Measurements from ENCODE around the gene VARS1.

The VARS1 gene

GRCh38 chr6:31777667-31778050 is 17.9 kb downstream of the VARS1 start:
- Histone ChIP-seq H3K36me3 (ENCODE audit: insufficient read depth, low read length) (peaks cover 48% of the 10 kb centered on the region), H3K27me3 (ENCODE audit: insufficient read depth, low read length) (no peaks in the 10 kb centered on the region), H3K4me1 (ENCODE audit: insufficient read depth, low read length) (no peaks in the 10 kb centered on the region), H3K4me3 (ENCODE audit: low read length) (no peak overlapping the region), H3K9me3 (ENCODE audit: insufficient read depth, low read depth, low read length) (no peaks in the 10 kb centered on the region), H3K9ac (ENCODE audit: low read depth, low read length) (no peak overlapping the region), H3K27ac (ENCODE audit: low read depth, low read length) (no peak overlapping the region)
- 95% methylated on average over 5 of the region's 5 CpGs for WGBS

GRCh38 chr6:31776989-31777666 is 18.4 kb downstream of the VARS1 start, which contains the start of gene VWA7:
Gene VWA7, minus strand, starts transcription at chr6:31777328. Its CDS starts 549 bp downstream, at chr6:31776779.
- H3K4me1 ChIP-seq (ENCODE audit: insufficient read depth, low read length), result no peaks in the 10 kb centered on the region
- H3K4me3 ChIP-seq (ENCODE audit: low read length), result no peak within 1 kb of the TSS
- no peak within 1 kb of the TSS; the same call in 1 of the 2 replicates for H3K9ac ChIP-seq (ENCODE audit: low read depth, low read length)

GRCh38 chr6:31776485-31776988 is 19.0 kb downstream of the VARS1 start:
- H3K9ac ChIP-seq (ENCODE audit: low read depth, low read length), result no peak overlapping the region; the same call in 1 of the 2 replicates
- H3K4me1 ChIP-seq (ENCODE audit: insufficient read depth, low read length), result no peaks in the 10 kb centered on the region
- 66% methylated on average over 14 of the region's 14 CpGs for WGBS
- H3K36me3 ChIP-seq (ENCODE audit: insufficient read depth, low read length), result peaks cover 37% of the 10 kb centered on the region
- H3K27me3 ChIP-seq (ENCODE audit: insufficient read depth, low read length), result no peaks in the 10 kb centered on the region
- no peak overlapping the region for H3K27ac ChIP-seq (ENCODE audit: low read depth, low read length)
- H3K4me3 ChIP-seq (ENCODE audit: low read length), result no peak overlapping the region
- H3K9me3 ChIP-seq (ENCODE audit: insufficient read depth, low read depth, low read length), result no peaks in the 10 kb centered on the region

More at GRCh38 chr6:31776989-31777666, 18.4 kb downstream of the VARS1 start, which contains the start of gene VWA7:
- Histone ChIP-seq H3K36me3 (ENCODE audit: insufficient read depth, low read length) (peaks cover 43% of the 10 kb centered on the region), H3K27ac (ENCODE audit: low read depth, low read length) (no peak within 1 kb of the TSS), H3K9me3 (ENCODE audit: insufficient read depth, low read depth, low read length) (no peaks in the 10 kb centered on the region), H3K27me3 (ENCODE audit: insufficient read depth, low read length) (no peaks in the 10 kb centered on the region)
- 50% methylated on average over 15 of the region's 15 CpGs for WGBS

GRCh38 chr6:31775633-31776484 is 19.7 kb downstream of the VARS1 start:
- H3K9ac ChIP-seq (ENCODE audit: low read depth, low read length), result no peak overlapping the region
- 93% methylated on average over 32 of the region's 32 CpGs for WGBS

DNA sequence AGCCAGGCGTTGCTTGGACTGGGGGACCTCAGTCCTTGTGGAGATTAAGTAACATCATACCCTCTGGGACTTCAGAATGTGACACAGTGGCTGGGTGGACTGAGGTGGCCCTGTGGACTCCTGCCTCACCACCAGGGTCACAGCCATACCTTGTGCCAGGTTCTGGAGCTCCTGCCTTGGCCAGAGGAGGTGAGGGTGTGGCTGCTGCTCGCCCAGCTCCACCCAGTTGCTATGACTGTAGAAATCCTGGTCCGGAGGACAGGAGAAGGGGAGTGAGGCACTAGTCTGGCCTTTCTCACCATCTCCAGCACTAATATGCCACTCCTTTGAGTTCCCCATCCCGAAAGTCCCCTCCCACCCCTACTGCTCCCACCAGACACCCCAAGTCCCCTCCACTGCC is 20.4 kb downstream of the VARS1 start:
- no peaks in the 10 kb centered on the region for H3K4me1 ChIP-seq (ENCODE audit: insufficient read depth, low read length)
- H3K27ac ChIP-seq (ENCODE audit: low read depth, low read length), result no peak overlapping the region
- peaks cover 23% of the 10 kb centered on the region for H3K36me3 ChIP-seq (ENCODE audit: insufficient read depth, low read length)
- H3K9ac ChIP-seq (ENCODE audit: low read depth, low read length), result no peak overlapping the region
- H3K27me3 ChIP-seq (ENCODE audit: insufficient read depth, low read length), result no peaks in the 10 kb centered on the region
- WGBS, result 82% methylated on average over 4 of the region's 4 CpGs
- no peaks in the 10 kb centered on the region for H3K9me3 ChIP-seq (ENCODE audit: insufficient read depth, low read depth, low read length)
- H3K4me3 ChIP-seq (ENCODE audit: low read length), result no peak overlapping the region

More at GRCh38 chr6:31775633-31776484, 19.7 kb downstream of the VARS1 start:
- Histone ChIP-seq H3K27ac (ENCODE audit: low read depth, low read length) (no peak overlapping the region), H3K4me3 (ENCODE audit: low read length) (no peak overlapping the region), H3K9me3 (ENCODE audit: insufficient read depth, low read depth, low read length) (no peaks in the 10 kb centered on the region), H3K36me3 (ENCODE audit: insufficient read depth, low read length) (peaks cover 30% of the 10 kb centered on the region), H3K27me3 (ENCODE audit: insufficient read depth, low read length) (no peaks in the 10 kb centered on the region), H3K4me1 (ENCODE audit: insufficient read depth, low read length) (no peaks in the 10 kb centered on the region)

DNA sequence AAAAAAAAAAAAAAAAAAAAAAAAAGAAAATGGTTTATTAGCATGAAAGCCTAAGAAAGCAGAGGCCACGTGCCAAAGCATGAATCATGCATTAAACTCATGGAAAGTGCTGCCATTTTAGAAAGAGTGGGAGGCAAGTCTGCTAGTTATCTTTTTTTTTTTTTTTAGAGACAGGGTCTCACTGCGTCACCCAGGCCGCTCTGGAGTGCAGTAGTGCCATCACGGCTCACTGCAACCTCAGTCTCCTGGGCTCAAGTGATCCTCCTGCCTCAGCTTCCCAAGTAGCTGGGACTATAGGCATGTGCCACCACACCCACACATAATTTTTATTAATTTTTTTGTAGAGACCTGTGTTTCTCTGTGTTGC is 23.6 kb downstream of the VARS1 start:
- H3K9ac ChIP-seq (ENCODE audit: low read depth, low read length), result no peak overlapping the region
- no peaks in the 10 kb centered on the region for H3K36me3 ChIP-seq (ENCODE audit: insufficient read depth, low read length)
- H3K27ac ChIP-seq (ENCODE audit: low read depth, low read length), result no peak overlapping the region
- no peaks in the 10 kb centered on the region for H3K4me1 ChIP-seq (ENCODE audit: insufficient read depth, low read length)
- no peaks in the 10 kb centered on the region for H3K27me3 ChIP-seq (ENCODE audit: insufficient read depth, low read length)
- WGBS, result 94% methylated on average over 4 of the region's 4 CpGs
- H3K4me3 ChIP-seq (ENCODE audit: low read length), result no peak overlapping the region
- no peaks in the 10 kb centered on the region for H3K9me3 ChIP-seq (ENCODE audit: insufficient read depth, low read depth, low read length)

DNA sequence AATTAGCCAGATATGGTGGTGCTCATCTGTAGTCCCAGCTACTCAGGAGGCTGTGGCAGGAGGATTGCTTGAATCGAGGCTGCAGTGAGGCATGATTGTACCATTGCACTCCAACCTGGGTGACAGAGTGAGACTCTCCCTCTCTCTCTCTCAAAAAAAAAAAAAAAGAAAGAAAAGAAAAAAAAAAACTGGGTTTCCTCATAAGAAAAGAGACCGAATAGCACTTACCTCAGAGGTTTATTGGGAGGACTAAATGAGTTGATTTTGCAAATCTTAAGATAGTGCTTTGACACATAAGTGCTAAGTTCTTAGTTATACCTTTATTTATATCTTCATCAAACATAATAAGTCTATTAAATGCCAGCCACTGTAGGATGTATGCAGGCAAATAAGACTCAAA is 24.7 kb downstream of the VARS1 start:
- H3K4me3 ChIP-seq (ENCODE audit: low read length), result no peak overlapping the region
- H3K4me1 ChIP-seq (ENCODE audit: insufficient read depth, low read length), result peaks cover 4% of the 10 kb centered on the region; the same call in 1 of the 2 replicates
- no peaks in the 10 kb centered on the region for H3K36me3 ChIP-seq (ENCODE audit: insufficient read depth, low read length)
- no peak overlapping the region for H3K27ac ChIP-seq (ENCODE audit: low read depth, low read length)
- H3K9me3 ChIP-seq (ENCODE audit: insufficient read depth, low read depth, low read length), result no peaks in the 10 kb centered on the region
- no peaks in the 10 kb centered on the region for H3K27me3 ChIP-seq (ENCODE audit: insufficient read depth, low read length)
- 94% methylated on average over 2 of the region's 2 CpGs for WGBS
- no peak overlapping the region for H3K9ac ChIP-seq (ENCODE audit: low read depth, low read length)

DNA sequence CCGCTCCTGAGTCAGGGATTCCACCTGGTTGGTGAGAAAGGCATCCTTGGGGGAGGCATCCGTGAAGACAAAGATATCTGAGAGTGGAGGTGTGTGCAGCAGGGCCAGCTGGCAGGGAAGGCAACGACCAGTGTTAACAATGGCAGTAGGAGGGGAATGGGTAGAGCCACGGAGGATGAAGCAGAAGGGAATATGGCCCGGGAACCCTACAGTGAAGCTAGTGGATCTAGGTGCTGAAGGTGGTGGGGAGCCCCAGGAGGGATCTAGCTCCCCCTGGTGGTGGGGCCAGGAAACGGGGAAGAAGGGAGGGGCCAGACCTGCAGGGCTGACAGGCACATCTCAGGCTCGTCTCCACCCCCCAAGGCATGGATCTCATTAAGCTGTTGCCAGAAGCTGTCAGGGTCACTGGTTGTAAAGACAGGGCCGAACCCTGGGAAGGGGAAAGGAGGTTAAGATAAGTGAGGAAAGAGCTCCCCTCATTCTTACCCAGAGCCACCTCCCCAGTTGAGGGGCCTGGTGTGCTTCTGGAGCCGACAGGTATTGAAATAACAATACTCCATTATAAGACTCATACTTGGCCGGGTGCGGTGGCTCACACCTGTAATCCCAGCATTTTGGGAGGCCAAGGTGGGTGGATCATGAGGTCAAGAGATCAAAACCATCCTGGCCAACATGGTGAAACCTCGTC is 25.7 kb downstream of the VARS1 start:
- WGBS, result 79% methylated on average over 11 of the region's 12 CpGs
- Histone ChIP-seq H3K27me3 (ENCODE audit: insufficient read depth, low read length) (no peaks in the 10 kb centered on the region), H3K9ac (ENCODE audit: low read depth, low read length) (no peak overlapping the region), H3K36me3 (ENCODE audit: insufficient read depth, low read length) (no peaks in the 10 kb centered on the region), H3K27ac (ENCODE audit: low read depth, low read length) (no peak overlapping the region), H3K9me3 (ENCODE audit: insufficient read depth, low read depth, low read length) (no peaks in the 10 kb centered on the region), H3K4me1 (ENCODE audit: insufficient read depth, low read length) (peaks cover 4% of the 10 kb centered on the region; the same call in 1 of the 2 replicates), H3K4me3 (ENCODE audit: low read length) (no peak overlapping the region)

GRCh38 chr6:31768363-31769257 is 26.9 kb downstream of the VARS1 start:
- Histone ChIP-seq H3K27me3 (ENCODE audit: insufficient read depth, low read length) (no peaks in the 10 kb centered on the region), H3K4me3 (ENCODE audit: low read length) (no peak overlapping the region), H3K27ac (ENCODE audit: low read depth, low read length) (no peak overlapping the region), H3K4me1 (ENCODE audit: insufficient read depth, low read length) (peaks cover 4% of the 10 kb centered on the region; the same call in 1 of the 2 replicates), H3K9ac (ENCODE audit: low read depth, low read length) (no peak overlapping the region), H3K9me3 (ENCODE audit: insufficient read depth, low read depth, low read length) (no peaks in the 10 kb centered on the region), H3K36me3 (ENCODE audit: insufficient read depth, low read length) (no peaks in the 10 kb centered on the region)
- 93% methylated on average over 18 of the region's 18 CpGs for WGBS

- no peak overlapping the region for H3K4me3 ChIP-seq (ENCODE audit: low read length)
- H3K9me3 ChIP-seq (ENCODE audit: insufficient read depth, low read depth, low read length), result no peaks in the 10 kb centered on the region
- H3K27me3 ChIP-seq (ENCODE audit: insufficient read depth, low read length), result no peaks in the 10 kb centered on the region
- H3K27ac ChIP-seq (ENCODE audit: low read depth, low read length), result no peak overlapping the region
- peaks cover 8% of the 10 kb centered on the region; the same call in 1 of the 2 replicates for H3K4me1 ChIP-seq (ENCODE audit: insufficient read depth, low read length)
- peaks cover 6% of the 10 kb centered on the region; the same call in 1 of the 2 replicates for H3K36me3 ChIP-seq (ENCODE audit: insufficient read depth, low read length)
- WGBS, result 86% methylated on average over 6 of the region's 6 CpGs
- no peak overlapping the region for H3K9ac ChIP-seq (ENCODE audit: low read depth, low read length)
Measured at GRCh38 chr6:31767096-31767645, 28.4 kb downstream of the VARS1 start.
